T-helper 22 cell (primary cell): ENCODE data around the gene GALNTL6.

Experiments
- DNase-seq: peaks from one replicate; pipeline ENCODE4 v3.0.0-alpha.2; 2020; ENCODE audit warnings: low read depth

The GALNTL6 gene

GRCh38 chr4:172124656-172125308 lies 311.6 kb downstream of the GALNTL6 start:
- no peak for DNase-seq

GRCh38 chr4:172125443-172125842 lies 312.2 kb downstream of the GALNTL6 start:
- DNase-seq = no peak

- DNase-seq = no peak
Measured at GRCh38 chr4:172127168-172127567, 314.0 kb downstream of the GALNTL6 start.

- no peak for DNase-seq
Measured at GRCh38 chr4:172129593-172129992, 316.4 kb downstream of the GALNTL6 start.

GRCh38 chr4:172134521-172134920 lies 321.3 kb downstream of the GALNTL6 start:
- no peak for DNase-seq

GRCh38 chr4:172141025-172141424 lies 327.8 kb downstream of the GALNTL6 start:
- DNase-seq = no peak

- DNase-seq = no peak
Measured at GRCh38 chr4:172142281-172142741, 329.1 kb downstream of the GALNTL6 start.

- DNase-seq = no peak
Measured at GRCh38 chr4:172143605-172144314, 330.6 kb downstream of the GALNTL6 start.

GRCh38 chr4:172147687-172148086 lies 334.5 kb downstream of the GALNTL6 start:
- DNase-seq = no peak

GRCh38 chr4:172149329-172149728 lies 336.1 kb downstream of the GALNTL6 start:
- no peak for DNase-seq

- DNase-seq = no peak
Measured at GRCh38 chr4:172152284-172152683, 339.1 kb downstream of the GALNTL6 start.

- no peak for DNase-seq
Measured at GRCh38 chr4:172153719-172154118, 340.5 kb downstream of the GALNTL6 start.

- no peak for DNase-seq
Measured at GRCh38 chr4:172155838-172156345, 342.7 kb downstream of the GALNTL6 start.

- DNase-seq = no peak
Measured at GRCh38 chr4:172157946-172158345, 344.7 kb downstream of the GALNTL6 start.

GRCh38 chr4:172163215-172163614 lies 350.0 kb downstream of the GALNTL6 start:
- no peak for DNase-seq

GRCh38 chr4:172168888-172169287 lies 355.7 kb downstream of the GALNTL6 start:
- no peak for DNase-seq

GRCh38 chr4:172169871-172170270 lies 356.7 kb downstream of the GALNTL6 start:
- DNase-seq = no peak

- no peak for DNase-seq
Measured at GRCh38 chr4:172173206-172173605, 360.0 kb downstream of the GALNTL6 start.

GRCh38 chr4:172177382-172177781 lies 364.2 kb downstream of the GALNTL6 start:
- no peak for DNase-seq

- no peak for DNase-seq
Measured at GRCh38 chr4:172188248-172188988, 375.2 kb downstream of the GALNTL6 start.

- DNase-seq = no peak
Measured at GRCh38 chr4:172202480-172203076, 389.4 kb downstream of the GALNTL6 start.

GRCh38 chr4:172207258-172207657 lies 394.1 kb downstream of the GALNTL6 start:
- DNase-seq = no peak
